HepG2 (cell line): Measurements from ENCODE around the gene INO80E. TPM values are rescaled to one million over a fixed set of nuclear protein-coding genes. Genes with fewer than 3 reads are reported as not detected.

ENCODE experiments used
- AKAP8 ChIP-seq: sonication (generic); formaldehyde crosslinking; IDR thresholded peaks from 2 replicates; pipeline ENCODE4 v1.5.1; 2020; ENCODE audit warnings: mild to moderate bottlenecking, missing genetic modification reagents
- ARNT2 ChIP-seq: sonication (generic); formaldehyde crosslinking; IDR thresholded peaks from 2 replicates; pipeline ENCODE4 v1.8.0; 2022; ENCODE audit warnings: mild to moderate bottlenecking, low read depth, missing genetic modification reagents, moderate library complexity
- CHCHD3 ChIP-seq: sonication (generic); formaldehyde crosslinking; IDR thresholded peaks from 2 replicates; pipeline ENCODE4 v1.8.0; 2022; ENCODE audit warnings: mild to moderate bottlenecking, missing genetic modification reagents, moderate library complexity
- MAFG ChIP-seq: sonication (generic); formaldehyde crosslinking; IDR thresholded peaks from 2 replicates; pipeline ENCODE4 v1.5.1; 2020; ENCODE audit warnings: mild to moderate bottlenecking, missing genetic modification reagents
- MEIS1 ChIP-seq: sonication (generic); formaldehyde crosslinking; IDR thresholded peaks from 2 replicates; pipeline ENCODE4 v1.9.0; 2021; ENCODE audit warnings: mild to moderate bottlenecking, missing genetic modification reagents, moderate library complexity, borderline replicate concordance
- MXI1 ChIP-seq: IDR thresholded peaks from 3 replicates; pipeline ENCODE4 v1.6.1; 2012; ENCODE audit warnings: low read depth, low read length, inconsistent platforms, borderline replicate concordance
- NRL ChIP-seq: sonication (generic); formaldehyde crosslinking; IDR thresholded peaks from 2 replicates; pipeline ENCODE4 v1.5.0; 2020; ENCODE audit warnings: missing genetic modification reagents, mild to moderate bottlenecking, moderate library complexity, borderline replicate concordance
- RBFOX2 ChIP-seq: fragments of 200-400 bp; formaldehyde crosslinking; IDR thresholded peaks from 2 replicates; pipeline ENCODE4 v1.6.1; 2017; ENCODE audit warnings: low read depth, mild to moderate bottlenecking, low read length
- SALL1 ChIP-seq: sonication (generic); formaldehyde crosslinking; IDR thresholded peaks from 2 replicates; pipeline ENCODE4 v1.8.0; 2022; ENCODE audit warnings: mild to moderate bottlenecking, missing genetic modification reagents
- TBL1XR1 ChIP-seq: fragments of 150-350 bp; IDR thresholded peaks from 2 replicates; pipeline ENCODE4 v1.6.1; 2014; ENCODE audit warnings: borderline replicate concordance, low read length; ENCODE audit not compliant: partially characterized antibody
- TBX2 ChIP-seq: sonication (generic); formaldehyde crosslinking; IDR thresholded peaks from 2 replicates; pipeline ENCODE4 v1.5.0; 2020; ENCODE audit warnings: missing genetic modification reagents, mild to moderate bottlenecking, borderline replicate concordance
- TEAD2 ChIP-seq: sonication (generic); formaldehyde crosslinking; IDR thresholded peaks from 2 replicates; pipeline ENCODE4 v1.9.0; 2021; ENCODE audit warnings: missing genetic modification reagents
- ZNF143 ChIP-seq: sonication (generic); formaldehyde crosslinking; IDR thresholded peaks from 2 replicates; pipeline ENCODE4 v1.4.0; 2020; ENCODE audit warnings: missing genetic modification reagents
- ZNF224 ChIP-seq: sonication (generic); formaldehyde crosslinking; IDR thresholded peaks from 2 replicates; pipeline ENCODE4 v1.5.0; 2020; ENCODE audit warnings: mild to moderate bottlenecking, missing genetic modification reagents
- ZNF256 ChIP-seq: sonication (generic); formaldehyde crosslinking; conservative IDR thresholded peaks from 2 replicates; pipeline ENCODE4 v1.4.0; 2020; ENCODE audit warnings: missing genetic modification reagents
- ZNF317 ChIP-seq: sonication (generic); formaldehyde crosslinking; IDR thresholded peaks from 2 replicates; pipeline ENCODE4 v1.5.0; 2020; ENCODE audit warnings: mild to moderate bottlenecking, missing genetic modification reagents
- ZNF34 ChIP-seq: sonication (generic); formaldehyde crosslinking; IDR thresholded peaks from 2 replicates; pipeline ENCODE4 v1.4.0; 2020; ENCODE audit warnings: mild to moderate bottlenecking, missing genetic modification reagents, borderline replicate concordance
- ZNF572 ChIP-seq: sonication (generic); formaldehyde crosslinking; IDR thresholded peaks from 2 replicates; pipeline ENCODE4 v1.5.1; 2020; ENCODE audit warnings: mild to moderate bottlenecking, missing genetic modification reagents
- ZNF629 ChIP-seq: sonication (generic); formaldehyde crosslinking; conservative IDR thresholded peaks from 2 replicates; pipeline ENCODE4 v1.5.0; 2020; ENCODE audit warnings: missing genetic modification reagents
- polyA plus RNA-seq, 8 experiments: library from polyadenylated mRNA; depleted of rRNA in 3 of 8; stranded (reverse) in 7 of 8; unstranded in 1 of 8; fragments of >200 nt; fragmentation: Illumina TruSeq in 4 of 8; extraction: Trizol in 4 of 8; gene quantifications; 2 replicates each; pipeline versions ENCODE4 v1.2.1 to v1.2.3, GENCODE V29; 2011 to 2016; ENCODE audit warnings: low read depth in 4 of 8, missing spikeins in 1 of 8, mixed read lengths in 1 of 8; ENCODE audit not compliant: insufficient read depth in 1 of 8
- total RNA-seq, 5 experiments: library from RNA; depleted of rRNA; stranded (reverse); fragments of >200 nt; fragmentation: Illumina TruSeq; extraction: Trizol; gene quantifications; 2 replicates each; pipeline ENCODE4 v1.2.3, GENCODE V29; 2016; ENCODE audit warnings: low read depth in 1 of 5
- TF ChIP-seq, protein P1 (sequence below), 2 experiments: IDR thresholded peaks; 2 replicates each; pipeline ENCODE4 v1.6.1; 2011 to 2012; ENCODE audit warnings: low read length in 2 of 2, borderline replicate concordance in 1 of 2, low read depth in 1 of 2, mild to moderate bottlenecking in 1 of 2, moderate library complexity in 1 of 2
- TF ChIP-seq, protein P2 (sequence below): sonication (generic); formaldehyde crosslinking; IDR thresholded peaks from 2 replicates; pipeline ENCODE4 v1.8.1; 2023; ENCODE audit warnings: mild to moderate bottlenecking, missing genetic modification reagents
- TF ChIP-seq, protein P3 (sequence below): sonication (generic); formaldehyde crosslinking; IDR thresholded peaks from 2 replicates; pipeline ENCODE4 v1.5.0; 2020; ENCODE audit warnings: missing genetic modification reagents
- TF ChIP-seq, protein P4 (sequence below): sonication (generic); formaldehyde crosslinking; IDR thresholded peaks from 2 replicates; pipeline ENCODE4 v1.4.0; 2020; ENCODE audit warnings: low read depth, mild to moderate bottlenecking, missing genetic modification reagents

INO80E gene
- total and polyA plus RNA-seq, 2 of the 13 experiments (the other 11 are each of a cell fraction or from before 2014, with no cell fraction given), result 25.8 to 45.6 TPM

DNA sequence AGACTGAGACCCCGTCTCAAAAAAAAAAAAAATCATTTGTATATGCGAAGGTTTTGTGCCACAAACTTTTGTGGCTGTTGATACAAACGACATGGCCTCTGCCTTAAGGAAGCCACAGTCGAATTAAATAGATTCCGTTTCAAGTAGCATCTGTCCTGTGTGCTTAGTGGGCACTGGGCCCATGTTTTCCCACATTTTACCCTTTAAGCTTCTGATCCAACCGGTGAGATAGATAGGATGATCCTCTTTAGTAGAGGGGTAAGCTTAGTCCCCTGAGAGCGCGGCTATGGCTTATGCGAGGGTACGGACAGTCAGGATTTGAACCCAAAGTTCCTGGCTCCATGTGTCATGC is 34.9 kb upstream of the INO80E start (continued):
- TF ChIP-seq, protein P1, sequence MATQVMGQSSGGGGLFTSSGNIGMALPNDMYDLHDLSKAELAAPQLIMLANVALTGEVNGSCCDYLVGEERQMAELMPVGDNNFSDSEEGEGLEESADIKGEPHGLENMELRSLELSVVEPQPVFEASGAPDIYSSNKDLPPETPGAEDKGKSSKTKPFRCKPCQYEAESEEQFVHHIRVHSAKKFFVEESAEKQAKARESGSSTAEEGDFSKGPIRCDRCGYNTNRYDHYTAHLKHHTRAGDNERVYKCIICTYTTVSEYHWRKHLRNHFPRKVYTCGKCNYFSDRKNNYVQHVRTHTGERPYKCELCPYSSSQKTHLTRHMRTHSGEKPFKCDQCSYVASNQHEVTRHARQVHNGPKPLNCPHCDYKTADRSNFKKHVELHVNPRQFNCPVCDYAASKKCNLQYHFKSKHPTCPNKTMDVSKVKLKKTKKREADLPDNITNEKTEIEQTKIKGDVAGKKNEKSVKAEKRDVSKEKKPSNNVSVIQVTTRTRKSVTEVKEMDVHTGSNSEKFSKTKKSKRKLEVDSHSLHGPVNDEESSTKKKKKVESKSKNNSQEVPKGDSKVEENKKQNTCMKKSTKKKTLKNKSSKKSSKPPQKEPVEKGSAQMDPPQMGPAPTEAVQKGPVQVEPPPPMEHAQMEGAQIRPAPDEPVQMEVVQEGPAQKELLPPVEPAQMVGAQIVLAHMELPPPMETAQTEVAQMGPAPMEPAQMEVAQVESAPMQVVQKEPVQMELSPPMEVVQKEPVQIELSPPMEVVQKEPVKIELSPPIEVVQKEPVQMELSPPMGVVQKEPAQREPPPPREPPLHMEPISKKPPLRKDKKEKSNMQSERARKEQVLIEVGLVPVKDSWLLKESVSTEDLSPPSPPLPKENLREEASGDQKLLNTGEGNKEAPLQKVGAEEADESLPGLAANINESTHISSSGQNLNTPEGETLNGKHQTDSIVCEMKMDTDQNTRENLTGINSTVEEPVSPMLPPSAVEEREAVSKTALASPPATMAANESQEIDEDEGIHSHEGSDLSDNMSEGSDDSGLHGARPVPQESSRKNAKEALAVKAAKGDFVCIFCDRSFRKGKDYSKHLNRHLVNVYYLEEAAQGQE (IDR thresholded peaks at IDR 0.05; ENCODE audit: borderline replicate concordance in 1 of 2, low read depth in 1 of 2, low read length in 2 of 2), result no peak
- TF ChIP-seq ZNF572 (CRISPR knock-in tag) (no peak), SALL1 (CRISPR knock-in tag) (no peak), RBFOX2 (no peak), ARNT2 (CRISPR knock-in tag) (no peak), ZNF34 (CRISPR knock-in tag) (0 out of 2 replicates have a peak, but pooled peaks have one; percentile 0), TBX2 (CRISPR knock-in tag) (no peak), TBL1XR1 (no peak), NRL (CRISPR knock-in tag) (0 out of 2 replicates have a peak, but pooled peaks have one; percentile 7), AKAP8 (CRISPR knock-in tag) (no peak), MEIS1 (CRISPR knock-in tag) (no peak; the same call in 1 of the 2 replicates), ZNF224 (peak; percentile 44; the same call in 1 of the 2 replicates), ZNF629 (CRISPR knock-in tag) (no peak), ZNF317 (no peak), MAFG (CRISPR knock-in tag) (no peak), MXI1 (no peak), ZNF256 (CRISPR knock-in tag) (0 out of 2 replicates have a peak, but pooled peaks have one; percentile 20), CHCHD3 (CRISPR knock-in tag) (no peak), ZNF143 (CRISPR knock-in tag) (no peak), TEAD2 (CRISPR knock-in tag) (0 out of 2 replicates have a peak, but pooled peaks have one; percentile 9)
- TF ChIP-seq, protein P2, sequence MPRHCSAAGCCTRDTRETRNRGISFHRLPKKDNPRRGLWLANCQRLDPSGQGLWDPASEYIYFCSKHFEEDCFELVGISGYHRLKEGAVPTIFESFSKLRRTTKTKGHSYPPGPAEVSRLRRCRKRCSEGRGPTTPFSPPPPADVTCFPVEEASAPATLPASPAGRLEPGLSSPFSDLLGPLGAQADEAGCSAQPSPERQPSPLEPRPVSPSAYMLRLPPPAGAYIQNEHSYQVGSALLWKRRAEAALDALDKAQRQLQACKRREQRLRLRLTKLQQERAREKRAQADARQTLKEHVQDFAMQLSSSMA (CRISPR knock-in tag), result no peak
- TF ChIP-seq, protein P3, sequence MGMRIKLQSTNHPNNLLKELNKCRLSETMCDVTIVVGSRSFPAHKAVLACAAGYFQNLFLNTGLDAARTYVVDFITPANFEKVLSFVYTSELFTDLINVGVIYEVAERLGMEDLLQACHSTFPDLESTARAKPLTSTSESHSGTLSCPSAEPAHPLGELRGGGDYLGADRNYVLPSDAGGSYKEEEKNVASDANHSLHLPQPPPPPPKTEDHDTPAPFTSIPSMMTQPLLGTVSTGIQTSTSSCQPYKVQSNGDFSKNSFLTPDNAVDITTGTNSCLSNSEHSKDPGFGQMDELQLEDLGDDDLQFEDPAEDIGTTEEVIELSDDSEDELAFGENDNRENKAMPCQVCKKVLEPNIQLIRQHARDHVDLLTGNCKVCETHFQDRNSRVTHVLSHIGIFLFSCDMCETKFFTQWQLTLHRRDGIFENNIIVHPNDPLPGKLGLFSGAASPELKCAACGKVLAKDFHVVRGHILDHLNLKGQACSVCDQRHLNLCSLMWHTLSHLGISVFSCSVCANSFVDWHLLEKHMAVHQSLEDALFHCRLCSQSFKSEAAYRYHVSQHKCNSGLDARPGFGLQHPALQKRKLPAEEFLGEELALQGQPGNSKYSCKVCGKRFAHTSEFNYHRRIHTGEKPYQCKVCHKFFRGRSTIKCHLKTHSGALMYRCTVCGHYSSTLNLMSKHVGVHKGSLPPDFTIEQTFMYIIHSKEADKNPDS (CRISPR knock-in tag), result 0 out of 2 replicates have a peak, but pooled peaks have one; percentile 44
- TF ChIP-seq, protein P4, sequence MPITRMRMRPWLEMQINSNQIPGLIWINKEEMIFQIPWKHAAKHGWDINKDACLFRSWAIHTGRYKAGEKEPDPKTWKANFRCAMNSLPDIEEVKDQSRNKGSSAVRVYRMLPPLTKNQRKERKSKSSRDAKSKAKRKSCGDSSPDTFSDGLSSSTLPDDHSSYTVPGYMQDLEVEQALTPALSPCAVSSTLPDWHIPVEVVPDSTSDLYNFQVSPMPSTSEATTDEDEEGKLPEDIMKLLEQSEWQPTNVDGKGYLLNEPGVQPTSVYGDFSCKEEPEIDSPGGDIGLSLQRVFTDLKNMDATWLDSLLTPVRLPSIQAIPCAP (CRISPR knock-in tag), result no peak
